22Rv1 (cell line): ENCODE results near the gene HS1BP3.

Source experiments
- ZFX ChIP-seq: fragments of 450-650 bp; IDR thresholded peaks from 2 replicates; pipeline ENCODE4 v1.6.1; 2017; ENCODE audit warnings: antibody characterized with exemption, borderline replicate concordance
- TF ChIP-seq, protein P1 (sequence below): fragments of 450-650 bp; IDR thresholded peaks from 2 replicates; pipeline ENCODE4 v1.5.1; 2017; ENCODE audit warnings: mild to moderate bottlenecking

GRCh38 chr2:20692081-20692480 lies 41.2 kb upstream of the HS1BP3 start:
- TF ChIP-seq, protein P1, sequence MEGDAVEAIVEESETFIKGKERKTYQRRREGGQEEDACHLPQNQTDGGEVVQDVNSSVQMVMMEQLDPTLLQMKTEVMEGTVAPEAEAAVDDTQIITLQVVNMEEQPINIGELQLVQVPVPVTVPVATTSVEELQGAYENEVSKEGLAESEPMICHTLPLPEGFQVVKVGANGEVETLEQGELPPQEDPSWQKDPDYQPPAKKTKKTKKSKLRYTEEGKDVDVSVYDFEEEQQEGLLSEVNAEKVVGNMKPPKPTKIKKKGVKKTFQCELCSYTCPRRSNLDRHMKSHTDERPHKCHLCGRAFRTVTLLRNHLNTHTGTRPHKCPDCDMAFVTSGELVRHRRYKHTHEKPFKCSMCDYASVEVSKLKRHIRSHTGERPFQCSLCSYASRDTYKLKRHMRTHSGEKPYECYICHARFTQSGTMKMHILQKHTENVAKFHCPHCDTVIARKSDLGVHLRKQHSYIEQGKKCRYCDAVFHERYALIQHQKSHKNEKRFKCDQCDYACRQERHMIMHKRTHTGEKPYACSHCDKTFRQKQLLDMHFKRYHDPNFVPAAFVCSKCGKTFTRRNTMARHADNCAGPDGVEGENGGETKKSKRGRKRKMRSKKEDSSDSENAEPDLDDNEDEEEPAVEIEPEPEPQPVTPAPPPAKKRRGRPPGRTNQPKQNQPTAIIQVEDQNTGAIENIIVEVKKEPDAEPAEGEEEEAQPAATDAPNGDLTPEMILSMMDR: no peak
- no peak for TF ChIP-seq ZFX
